HG03103 (cell line): ENCODE data around the gene PRMT3.
A peak's percentile ranks its signal among the peaks of the same experiment; 100 is the strongest.
"Not testable (repeated sequence)": the region's sequence is repeated elsewhere in the genome, so short reads cannot be mapped to it uniquely, and the experiment has no call there.

Experiments used
- ATAC-seq: cut with Tn5 transposase; IDR thresholded peaks from one replicate; pipeline ENCODE4 v1.9.1; 2021; ENCODE audit warnings: low read depth; ENCODE audit not compliant: unreplicated experiment

The PRMT3 gene

DNA sequence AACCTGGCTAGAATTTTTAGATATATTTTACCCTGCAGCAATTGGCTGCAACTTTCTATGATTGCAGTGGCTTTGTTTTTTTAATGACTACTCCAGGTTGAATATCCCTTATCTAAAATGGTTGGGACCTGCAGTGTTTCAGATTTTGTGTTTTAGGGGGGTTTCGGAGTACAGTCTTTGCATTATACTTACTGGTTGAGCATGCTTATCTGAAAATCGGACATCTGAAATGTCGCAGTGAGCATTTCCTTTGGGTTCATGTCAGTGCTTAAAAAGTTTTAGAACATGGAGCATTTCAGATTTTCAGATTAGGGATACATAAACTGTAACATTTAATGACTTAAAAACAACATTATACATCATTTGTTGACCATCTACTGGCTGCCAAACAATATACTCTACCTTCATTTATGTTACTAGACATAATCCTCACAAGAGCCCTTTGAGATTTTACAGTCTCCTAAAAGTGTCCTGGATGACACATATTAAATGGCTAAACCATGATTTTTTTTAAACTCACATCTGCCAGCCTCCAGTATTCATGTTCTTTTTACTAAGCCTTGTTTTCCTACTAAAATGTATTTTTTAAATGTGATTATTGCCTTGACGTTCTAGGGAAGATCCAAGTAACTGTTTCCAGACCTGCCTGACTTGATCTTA is 66.3 kb downstream of the PRMT3 start:
- ATAC-seq, result no peak

DNA sequence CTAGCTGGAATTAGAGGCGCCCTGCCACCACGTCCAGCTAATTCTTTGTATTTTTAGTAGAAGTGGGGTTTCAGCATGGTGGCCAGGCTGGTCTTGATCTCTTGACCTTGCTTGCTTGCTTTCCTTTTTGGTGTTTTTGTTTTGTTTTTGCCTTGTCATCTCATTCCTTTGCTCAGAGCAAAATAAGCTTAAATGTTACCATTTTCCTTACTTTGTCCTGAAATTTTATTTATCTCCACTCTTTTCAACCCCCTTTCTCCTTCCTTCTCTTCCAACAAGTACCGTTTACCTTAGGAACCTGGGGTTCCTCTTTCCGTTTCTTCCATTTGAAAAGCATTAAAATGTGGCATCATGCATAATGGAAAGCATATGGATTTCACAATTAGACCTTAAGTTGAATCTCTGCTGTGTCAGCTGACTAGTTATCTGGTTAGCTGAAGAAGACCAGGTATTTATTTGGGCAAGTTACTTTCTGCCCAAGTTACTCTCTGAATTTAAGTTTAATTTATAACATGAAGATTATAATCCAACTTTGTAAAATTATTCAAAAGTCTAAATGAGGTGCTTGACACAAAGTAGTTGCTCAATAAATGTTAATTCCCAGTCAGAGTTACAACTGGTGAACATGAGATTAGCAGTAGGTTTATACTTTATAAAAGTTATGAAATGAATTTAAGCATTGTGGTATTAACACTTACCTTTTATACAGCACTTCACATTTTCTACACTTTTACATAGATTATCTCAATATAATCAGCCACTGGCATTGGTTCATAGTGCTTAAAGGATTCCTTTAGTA is 69.7 kb downstream of the PRMT3 start:
- no peak for ATAC-seq

DNA sequence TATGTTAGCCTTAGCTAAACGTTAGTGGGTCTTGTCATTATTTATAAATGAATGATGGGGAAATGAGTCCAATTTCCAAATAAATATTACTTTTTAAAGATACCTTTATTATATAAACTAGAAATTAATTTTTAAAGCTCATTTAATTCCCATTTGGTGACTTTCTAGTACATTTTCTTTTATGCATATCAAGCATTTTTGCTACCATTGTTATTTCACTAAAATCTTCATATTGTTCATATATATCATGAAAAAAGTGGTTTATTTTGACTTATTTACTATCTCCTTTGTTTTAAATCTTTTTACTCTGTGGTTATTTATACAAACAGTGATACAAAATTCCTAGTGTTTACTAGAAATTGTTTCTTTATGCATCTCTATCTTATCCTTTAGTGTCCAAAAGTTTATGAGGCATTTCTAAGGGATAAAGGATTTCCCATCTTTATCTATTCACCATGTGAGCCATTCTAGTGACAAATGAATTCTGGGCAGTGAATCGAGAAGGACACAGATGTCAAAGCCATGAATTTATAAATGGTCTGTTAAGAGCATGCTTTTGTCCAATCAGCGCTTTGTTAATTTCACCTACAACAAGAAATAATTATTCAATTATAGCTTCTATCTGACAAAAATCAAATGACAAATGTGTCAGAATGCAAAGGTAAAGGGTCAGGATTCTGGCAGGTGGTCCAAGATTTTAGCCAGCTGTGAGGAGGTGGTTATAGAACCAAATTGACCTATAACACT is 70.6 kb downstream of the PRMT3 start:
- ATAC-seq, result no peak

DNA sequence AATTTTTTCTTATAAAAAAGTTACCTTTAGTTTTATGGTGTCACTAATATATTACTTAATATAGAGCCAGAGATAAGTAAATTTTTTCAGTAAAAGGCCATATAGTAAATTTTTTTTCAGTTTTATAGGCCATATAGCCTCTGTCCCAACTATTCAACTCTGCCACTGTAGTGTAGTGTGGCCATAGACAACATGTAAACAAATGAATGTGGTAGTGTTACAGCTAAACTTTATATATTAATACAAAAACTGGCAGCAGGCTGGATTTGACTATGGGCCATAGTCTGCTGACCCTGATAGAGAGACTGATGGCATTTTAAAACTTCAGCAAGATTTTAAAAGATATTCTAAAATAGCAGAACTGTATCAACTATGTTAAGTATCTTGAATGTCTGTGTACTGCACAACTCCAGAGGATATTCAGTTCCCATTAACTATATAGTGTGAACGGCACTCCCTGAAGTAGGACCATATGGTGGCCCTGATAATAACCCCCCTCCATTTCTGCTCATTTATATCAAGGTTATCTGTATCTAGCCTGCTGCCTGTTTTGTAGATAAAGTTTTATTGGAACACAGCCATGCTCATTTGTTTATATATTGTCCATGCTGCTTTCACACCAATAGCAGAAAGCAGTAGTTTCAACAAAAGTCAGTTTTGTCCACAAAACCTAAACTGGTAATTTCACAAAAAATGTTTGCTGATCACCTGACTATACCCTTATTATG is 71.6 kb downstream of the PRMT3 start:
- no peak for ATAC-seq

DNA sequence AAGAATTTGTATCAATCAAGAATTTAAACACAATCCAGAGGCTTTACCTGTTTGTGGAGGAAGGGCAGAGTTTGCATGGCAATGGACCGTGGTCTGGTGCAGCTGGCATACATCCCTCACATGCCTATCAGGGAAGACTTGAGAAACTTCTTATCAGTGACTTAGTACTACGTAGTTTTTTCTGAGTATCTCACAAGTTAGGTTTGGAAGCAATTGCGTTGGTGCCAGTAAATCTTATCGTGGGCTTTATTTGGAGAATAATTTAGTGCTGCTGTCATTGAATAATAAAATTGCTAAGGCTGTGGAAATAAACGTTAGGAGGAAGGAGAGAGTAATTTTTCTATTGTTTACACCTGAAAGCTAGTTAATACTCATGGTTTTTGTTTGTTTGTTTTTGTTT is 72.3 kb downstream of the PRMT3 start:
- ATAC-seq, result no peak

DNA sequence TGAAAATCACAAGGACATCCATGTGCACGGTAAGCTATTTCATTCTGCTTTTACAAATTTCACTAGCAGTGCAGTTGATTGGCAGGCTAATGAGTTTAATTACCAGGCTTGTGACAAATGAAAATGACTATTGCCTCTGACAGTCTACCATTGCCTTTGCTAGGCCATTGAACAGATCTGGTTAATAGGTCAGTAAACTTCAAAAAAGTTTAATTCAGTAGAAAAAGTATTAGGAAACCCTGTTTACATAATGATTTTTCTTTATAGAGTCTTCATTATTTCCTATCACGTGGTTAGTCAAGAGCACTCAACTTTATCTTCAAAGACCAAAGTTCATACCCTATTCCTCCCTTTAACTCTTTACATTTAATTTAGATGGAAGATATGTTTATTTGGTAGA is 77.0 kb downstream of the PRMT3 start:
- ATAC-seq, result no peak

DNA sequence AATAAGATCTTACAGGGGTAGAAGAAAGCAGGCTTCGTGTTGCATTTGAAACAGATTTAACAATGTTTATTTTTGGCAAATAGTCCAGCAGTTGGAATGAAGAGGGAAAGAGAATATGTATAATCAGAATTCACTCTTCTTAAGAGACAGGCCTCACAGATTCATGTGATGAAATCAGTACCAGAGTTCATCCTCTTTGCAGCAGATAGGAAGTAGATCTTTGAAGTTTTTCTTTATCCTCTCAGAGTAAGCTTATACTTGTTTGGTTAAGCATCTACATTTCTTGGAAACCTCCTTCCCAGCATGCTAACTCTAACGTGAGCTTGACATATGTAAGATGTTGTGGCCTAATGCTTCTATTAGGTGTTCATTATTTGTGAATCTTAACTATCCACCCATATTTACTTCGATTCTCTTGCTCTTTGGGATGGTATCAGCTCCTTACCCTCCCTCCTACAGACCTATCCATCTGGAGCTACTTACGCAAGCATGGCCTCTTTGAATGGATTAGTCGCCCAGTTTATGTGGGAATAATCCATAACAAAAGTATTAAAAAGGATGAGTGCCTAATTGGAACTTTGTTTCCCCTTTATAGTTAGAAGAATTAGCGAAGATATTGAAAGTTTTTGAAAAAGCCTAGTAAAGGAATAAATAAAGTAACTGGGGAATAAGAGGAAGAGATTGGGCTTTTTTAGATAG is 80.1 kb downstream of the PRMT3 start:
- no peak for ATAC-seq

DNA sequence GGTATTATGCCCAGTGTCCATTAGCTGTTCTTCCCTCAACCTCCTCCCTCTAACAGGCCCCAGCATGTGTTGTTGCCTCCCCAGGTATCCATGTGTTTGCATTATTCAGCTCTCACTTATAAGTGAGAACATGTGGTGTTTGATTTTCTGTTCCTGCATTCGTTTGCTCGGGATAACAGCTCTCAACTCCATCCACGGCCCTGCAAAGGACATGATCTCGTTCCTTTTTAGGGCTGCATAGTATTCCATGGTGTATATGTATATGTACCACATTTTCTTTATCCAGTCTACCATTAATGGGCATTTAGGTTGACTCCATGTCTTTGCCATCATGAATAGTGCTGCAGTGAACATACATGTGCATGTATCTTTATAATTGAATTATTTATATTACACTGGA is 82.8 kb downstream of the PRMT3 start:
- ATAC-seq, result no peak

DNA sequence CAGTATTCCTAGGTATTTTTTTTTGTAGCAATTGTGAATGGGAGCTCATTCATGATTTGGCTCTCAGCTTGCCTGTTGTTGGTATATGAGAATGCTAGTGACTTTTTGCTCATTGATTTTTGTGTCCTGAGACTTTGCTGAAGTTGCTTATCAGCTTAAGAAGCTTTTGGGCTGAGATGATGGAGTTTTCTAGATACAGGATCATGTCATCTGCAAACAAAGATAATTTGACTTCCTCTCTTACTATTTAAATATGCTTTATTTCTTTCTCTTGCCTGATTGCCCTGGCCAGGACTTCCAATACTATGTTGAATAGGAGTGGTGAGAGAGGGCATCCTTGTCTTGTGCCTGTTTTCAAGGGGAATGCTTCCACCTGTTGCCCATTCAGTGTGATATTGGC is 84.4 kb downstream of the PRMT3 start:
- ATAC-seq, result not testable (repeated sequence)

DNA sequence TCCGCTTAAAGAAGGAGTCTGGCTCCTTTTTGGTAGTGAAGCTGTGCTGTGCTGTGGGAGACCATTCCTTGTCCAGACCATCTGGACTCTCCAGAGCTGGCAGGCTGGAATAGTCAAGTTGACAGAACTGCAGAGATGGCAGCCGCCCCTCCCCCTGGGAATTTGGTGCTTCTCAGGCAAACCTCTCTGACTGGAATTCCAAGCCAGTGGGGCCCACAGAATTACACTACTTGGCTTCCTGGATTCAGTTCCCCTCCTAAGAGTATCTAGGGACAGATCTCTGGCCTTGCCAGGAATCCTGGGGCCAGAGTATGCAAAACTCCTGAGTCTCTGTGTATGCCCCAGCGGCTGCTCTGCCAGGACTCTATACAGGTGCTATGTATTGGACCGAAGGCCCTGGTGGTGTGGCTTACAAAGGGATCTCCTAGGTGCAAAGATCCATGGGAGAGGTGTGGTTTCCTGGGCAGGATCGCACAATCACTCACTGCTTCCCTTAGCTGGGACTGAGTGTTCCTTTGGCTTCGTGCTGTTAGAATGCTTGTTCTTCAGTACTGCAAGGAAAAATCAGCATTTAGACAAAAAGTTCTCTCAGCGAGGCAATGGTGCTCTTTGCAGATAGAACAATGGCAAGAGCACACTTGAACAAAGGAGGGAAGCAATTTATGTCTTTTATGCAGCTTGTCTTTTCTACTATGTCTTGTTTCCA is 86.8 kb downstream of the PRMT3 start:
- no peak for ATAC-seq

DNA sequence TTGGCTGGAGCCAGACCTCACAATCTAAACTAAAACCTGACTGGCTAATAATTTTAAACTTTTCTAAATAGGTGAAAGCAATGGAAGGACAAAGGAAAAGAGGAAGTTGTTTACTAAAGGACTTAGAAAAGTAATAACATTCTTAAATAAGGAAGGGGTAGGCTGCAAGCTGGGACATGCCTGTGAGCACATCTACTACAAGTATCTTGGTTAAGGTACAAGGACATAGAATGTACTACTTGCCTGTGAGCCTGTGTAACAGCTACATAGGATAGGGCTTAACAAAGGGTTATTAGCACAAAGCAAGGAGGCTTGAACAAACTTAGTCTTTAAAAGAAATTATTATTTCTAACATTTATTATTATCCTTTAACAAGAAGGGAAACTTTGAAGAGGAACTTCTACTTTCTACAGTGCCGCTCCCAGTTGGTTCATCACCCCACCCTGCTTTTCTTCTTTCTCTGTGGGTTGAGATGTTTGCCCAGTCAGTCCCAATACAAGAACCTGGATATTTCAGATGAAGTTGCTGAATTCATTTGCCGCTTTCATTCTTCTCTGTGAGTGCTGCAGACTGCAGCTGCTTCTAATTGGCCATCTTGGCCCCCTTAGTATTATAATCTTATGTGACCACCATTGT is 87.5 kb downstream of the PRMT3 start:
- ATAC-seq, result no peak

DNA sequence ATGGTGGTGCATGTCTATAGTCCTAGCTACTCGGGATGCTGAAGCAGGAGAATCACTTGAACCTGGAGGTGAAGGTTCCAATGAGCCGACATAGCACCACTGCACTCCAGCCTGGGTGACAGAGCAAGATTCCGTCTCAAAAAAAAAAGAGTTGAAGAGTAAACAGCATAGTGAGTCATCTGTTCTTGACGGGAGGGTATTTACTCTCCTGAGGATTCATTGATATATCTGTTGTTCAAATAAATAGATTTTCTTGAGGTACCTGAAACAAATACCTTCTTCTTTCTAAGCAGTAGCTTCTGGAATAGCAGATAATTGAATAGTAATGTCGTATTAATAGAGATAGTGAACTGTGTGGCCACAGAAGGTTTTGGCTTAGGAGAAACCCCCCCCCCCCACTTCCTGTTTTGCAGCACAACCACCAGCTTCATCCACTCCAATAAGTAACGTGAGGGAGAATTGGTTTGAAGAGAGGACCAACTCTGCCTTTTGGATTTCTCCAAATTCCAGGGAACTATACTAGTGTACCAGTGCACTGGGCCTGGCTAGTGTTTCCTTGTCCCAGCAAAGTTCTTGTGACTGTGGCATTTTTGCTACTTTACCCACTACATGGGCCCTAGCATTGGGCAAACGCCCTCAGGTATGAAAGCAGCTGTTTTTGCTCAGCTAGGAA is 90.0 kb downstream of the PRMT3 start:
- ATAC-seq, result no peak

DNA sequence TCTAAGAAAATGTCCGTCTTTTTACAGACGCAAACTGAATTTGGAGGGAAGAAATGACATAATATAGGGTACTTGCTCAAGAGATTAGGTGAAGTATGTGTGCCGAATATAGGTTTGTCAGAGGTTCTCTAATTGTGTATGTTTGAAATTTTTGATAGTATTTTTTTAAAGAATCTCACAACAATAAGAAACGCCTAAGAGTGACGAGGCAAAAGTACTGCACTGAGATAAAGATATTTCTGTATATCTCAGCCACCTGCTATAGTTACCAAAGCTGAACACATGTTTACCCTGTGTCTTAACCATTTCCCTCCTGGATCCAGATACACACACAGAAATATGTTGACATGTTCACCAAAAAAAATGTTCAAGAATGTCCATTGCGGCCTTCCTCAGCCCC is 92.0 kb downstream of the PRMT3 start:
- ATAC-seq, result no peak

DNA sequence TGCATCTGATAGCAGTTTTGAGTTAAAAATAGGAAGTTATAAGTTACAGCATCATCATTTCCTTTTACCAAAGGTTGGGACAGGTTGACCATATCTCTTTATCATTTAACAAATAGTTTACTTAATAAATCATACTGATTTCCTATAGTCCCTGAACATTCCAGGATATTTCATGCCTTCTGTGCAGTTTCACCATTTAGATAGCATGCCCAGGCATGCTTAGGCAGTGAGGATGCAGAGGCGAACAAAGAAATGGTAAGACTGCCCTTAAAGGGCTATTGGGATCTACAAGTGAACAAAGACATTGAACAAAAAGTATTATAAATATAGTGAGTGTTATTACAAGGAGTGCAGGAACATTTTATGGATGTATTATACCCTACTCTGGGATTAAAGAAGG is 96.4 kb downstream of the PRMT3 start:
- no peak for ATAC-seq

DNA sequence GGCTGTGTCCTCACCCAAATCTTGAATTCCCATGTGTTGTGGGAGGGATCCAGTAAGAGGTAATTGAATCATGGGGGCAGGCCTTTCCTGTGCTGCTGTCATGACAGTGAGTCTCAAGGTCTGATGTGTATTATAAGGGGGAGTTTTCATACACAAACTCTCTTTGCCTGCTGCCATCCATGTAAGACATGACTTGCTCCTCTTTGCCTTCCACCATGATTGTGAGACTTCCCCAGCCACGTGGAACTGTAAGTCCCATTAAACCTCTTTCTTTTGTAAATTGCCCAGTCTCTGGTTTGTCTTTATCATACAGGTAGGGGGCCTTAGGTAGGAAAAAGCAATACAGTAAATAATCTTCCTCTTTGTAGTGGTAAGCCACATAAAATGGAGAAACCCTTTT is 96.9 kb downstream of the PRMT3 start:
- ATAC-seq, result not testable (repeated sequence)

DNA sequence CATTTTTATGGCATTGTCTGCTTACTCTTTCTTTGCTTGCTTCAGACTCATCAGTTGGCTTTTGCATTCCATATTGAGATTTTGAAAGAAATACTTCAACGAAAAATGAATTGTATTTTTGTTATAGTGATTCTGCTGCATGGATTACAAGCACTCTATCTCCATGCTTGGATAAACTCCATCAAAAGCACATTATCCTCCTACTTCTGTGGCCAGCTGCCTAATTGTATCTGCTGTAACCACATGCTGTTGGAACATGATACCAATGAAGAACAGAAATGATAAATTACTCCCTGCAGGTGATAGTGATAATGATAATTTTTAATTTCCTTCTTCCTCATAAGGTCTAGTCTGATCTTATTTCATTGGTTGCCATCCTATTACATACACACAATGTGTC is 100.8 kb downstream of the PRMT3 start:
- ATAC-seq, result no peak

DNA sequence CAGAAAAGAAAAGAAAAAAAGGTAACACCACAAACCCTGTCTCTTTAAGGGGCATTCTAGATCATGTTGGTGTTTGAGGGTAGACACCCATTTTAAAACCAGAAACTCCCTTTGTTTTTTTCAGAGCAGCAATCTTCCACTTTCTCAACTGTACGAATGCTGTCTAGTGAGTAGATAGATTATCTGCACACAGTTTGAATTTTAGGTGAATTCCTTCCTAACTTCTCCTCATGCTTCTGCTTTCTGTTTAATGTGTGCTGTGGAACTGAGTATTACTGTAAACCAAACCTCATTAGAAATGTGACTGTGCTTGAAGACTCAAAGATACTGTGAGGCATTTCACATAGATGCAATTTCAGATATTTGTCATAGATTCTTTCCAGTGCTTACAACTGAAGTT is 102.4 kb downstream of the PRMT3 start:
- ATAC-seq, result peak; percentile 72

DNA sequence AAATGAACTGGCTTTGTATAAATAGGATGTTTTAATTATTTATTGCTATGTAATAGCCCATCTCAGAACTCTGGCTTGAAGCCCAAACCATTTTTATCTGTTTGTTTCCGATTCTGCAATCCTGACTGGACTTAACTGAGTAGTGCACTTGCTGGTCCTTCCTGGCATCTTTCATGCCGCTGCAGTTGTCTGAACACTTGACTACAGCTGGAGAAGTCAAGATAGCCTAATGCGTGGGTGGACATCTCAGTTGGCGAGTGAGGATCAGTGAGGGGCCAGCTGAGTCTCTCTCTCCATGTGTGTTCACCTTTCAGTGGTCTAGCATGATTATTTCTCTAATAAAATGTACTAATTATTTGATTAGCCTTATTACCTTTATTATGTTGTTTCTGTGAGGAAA is 105.8 kb downstream of the PRMT3 start:
- ATAC-seq, result no peak
